SK-N-MC (cell line): ENCODE results near the gene CHSY1.

Experiments used
- EZH2 ChIP-seq: fragments of 200-600 bp; sonication (generic); IDR thresholded peaks from one replicate; pipeline ENCODE4 v1.6.1; 2017; ENCODE audit warnings: antibody characterized with exemption
- FOXP2 ChIP-seq: optimal IDR thresholded peaks from 2 replicates; pipeline ENCODE3; 2011; ENCODE audit warnings: mild to moderate bottlenecking, moderate library complexity; ENCODE audit not compliant: insufficient read depth; ENCODE audit errors: extremely low read length, control extremely low read depth

- TF ChIP-seq EZH2 (no peak), FOXP2 (no peak)
Measured at GRCh38 chr15:101138913-101139880, 112.7 kb downstream of the CHSY1 start.
